Measurements from ENCODE around the gene PLAAT2. TPM values are rescaled to one million over a fixed set of nuclear protein-coding genes. Genes with fewer than 3 reads are reported as not detected.

The PLAAT2 gene
- total and polyA plus RNA-seq, 9 of the 15 experiments (the other 6 are each of a cell fraction or from before 2014, with no cell fraction given): not detected

- CTCF ChIA-PET (ENCODE audit: low intra/inter-chr PET ratio): no interaction called here
- intact Hi-C loops (cut with micrococcal nuclease): loop anchor here (5.0 kb wide), 1 partner anchor 60 kb away; no protein-coding TSS in a partner anchor
Observed at GRCh38 chr11:63506876-63507275, 56.3 kb downstream of the PLAAT2 start.

GRCh38 chr11:63505857-63506528 is 57.2 kb downstream of the PLAAT2 start, which contains the start of gene LGALS12:
LGALS12 (plus strand) TSS chr11:63506084; CDS start chr11:63506459, 375 bp downstream.
- Histone ChIP-seq H3K9ac (ENCODE audit: insufficient read depth in 1 of 2, low read depth in 2 of 2, low read length in 2 of 2) (peak within 1 kb of the TSS; percentile 58 to 87), H4K20me1 (replicated peaks; ENCODE audit: control insufficient read depth, insufficient read depth, low read length) (no peaks in the 10 kb centered on the region), H3K27me3 (ENCODE audit: control insufficient read depth in 2 of 2, insufficient read depth in 2 of 2, low read length in 2 of 2) (no peaks in the 10 kb centered on the region), H2AFZ (ENCODE audit: low read depth, low read length) (peak within 1 kb of the TSS; percentile 85), H3K4me1 (replicated peaks in 1 of 2; ENCODE audit: control insufficient read depth in 2 of 2, insufficient read depth in 2 of 2, low read length in 2 of 2) (peaks cover 35 to 57% of the 10 kb centered on the region in 2 experiments), H3K79me2 (ENCODE audit: control insufficient read depth, insufficient read depth, low read length) (no peaks in the 10 kb centered on the region), H3K36me3 (ENCODE audit: control insufficient read depth, insufficient read depth, low read length) (no peaks in the 10 kb centered on the region), H3K9me3 (replicated peaks; ENCODE audit: control insufficient read depth, insufficient read depth, low read depth, low read length) (no peaks in the 10 kb centered on the region; the same call in 1 of the 2 replicates), H3K4me3 (peak within 1 kb of the TSS; percentile 22; the same call in 1 of the 2 replicates), H3K9me1 (ENCODE audit: control insufficient read depth, insufficient read depth, low read length) (no peaks in the 10 kb centered on the region), H3K4me2 (ENCODE audit: insufficient read depth, low read length) (peak within 1 kb of the TSS; percentile 75), H3K27ac (ENCODE audit: extremely low read depth, low read depth, low read length) (peak within 1 kb of the TSS; percentile 66)
- FAIRE-seq (peak; percentile 67), ATAC-seq (peak; percentile 74), DNase-seq (ENCODE audit: extremely low read depth in 1 of 4, low spot score in 3 of 4) (peak; percentile 52 to 85 (median 64))
- TSS peak; percentile 59 for BruUV-seq (replicated peaks)
- in situ Hi-C loops (cut with MboI) (no loop called here), intact Hi-C loops (cut with micrococcal nuclease) (loop anchor here (5.0 kb wide), 1 partner anchor 61 kb away; no protein-coding TSS in a partner anchor)
- ChIA-PET POLR2A (interaction anchor here (0.7 to 0.8 kb wide), 3 partner anchors 27 to 192 kb away, joined by 3 read pairs; no protein-coding TSS in a partner anchor), CTCF (ENCODE audit: low intra/inter-chr PET ratio) (no interaction called here)
- WGBS (ENCODE audit: insufficient coverage, low coverage, missing lambda C conversion rate): 10% methylated on average over 12 of the region's 15 CpGs
- TF ChIP-seq MAX (CRISPR knock-in tag; IDR thresholded peaks at IDR 0.05) (peak; percentile 75), BRD4 (IDR thresholded peaks at IDR 0.05) (no peak), PML (IDR thresholded peaks at IDR 0.05; ENCODE audit: low read length) (no peak), E4F1 (CRISPR knock-in tag; IDR thresholded peaks at IDR 0.05; ENCODE audit: borderline replicate concordance) (no peak), KDM5B (IDR thresholded peaks at IDR 0.05; ENCODE audit: insufficient replicate concordance, low read depth, low read length) (peak; percentile 23), CREM (IDR thresholded peaks at IDR 0.05; ENCODE audit: low read depth) (peak; percentile 35; the same call in 1 of the 2 replicates), SMARCA4 (IDR thresholded peaks at IDR 0.05) (0 out of 2 replicates have a peak, but pooled peaks have one; percentile 53), DPF2 (IDR thresholded peaks at IDR 0.05) (peak; percentile 45), ERF (CRISPR knock-in tag; IDR thresholded peaks at IDR 0.05) (no peak), CHD1 (IDR thresholded peaks at IDR 0.05; ENCODE audit: low read length) (peak; percentile 44)

More at GRCh38 chr11:63506876-63507275, 56.3 kb downstream of the PLAAT2 start:
- H3K36me3 ChIP-seq (ENCODE audit: control insufficient read depth, insufficient read depth, low read length): no peaks in the 10 kb centered on the region
- H3K4me2 ChIP-seq (ENCODE audit: insufficient read depth, low read length): peak overlapping the region; percentile 75; the same call in 1 of the 2 replicates
- TF ChIP-seq NCOA4 (IDR thresholded peaks at IDR 0.05; ENCODE audit: partially characterized antibody) (no peak), TCF7 (IDR thresholded peaks at IDR 0.05; ENCODE audit: borderline replicate concordance) (no peak), ZNF436 (CRISPR knock-in tag; IDR thresholded peaks at IDR 0.05) (no peak), NONO (IDR thresholded peaks at IDR 0.05; ENCODE audit: low read depth in 2 of 2, low read length in 1 of 2) (no peak), ARHGAP35 (IDR thresholded peaks at IDR 0.05; ENCODE audit: partially characterized antibody) (no peak)
- no peaks in the 10 kb centered on the region for H3K27me3 ChIP-seq (ENCODE audit: control insufficient read depth in 2 of 2, insufficient read depth in 2 of 2, low read length in 2 of 2)
- H3K9ac ChIP-seq (ENCODE audit: insufficient read depth in 1 of 2, low read depth in 2 of 2, low read length in 2 of 2): peak overlapping the region; percentile 58 to 87; a peak in 1 of 4 replicates
- POLR2A ChIA-PET: interaction anchor here (0.7 to 2.2 kb wide), 4 partner anchors 9 to 99 kb away, joined by 3 to 11 read pairs (median 3); no protein-coding TSS in a partner anchor
- WGBS (ENCODE audit: insufficient coverage, low coverage, missing lambda C conversion rate): 100% methylated on average over 2 of the region's 2 CpGs
- BruUV-seq (replicated peaks): no TSS peak
- H2AFZ ChIP-seq (ENCODE audit: low read depth, low read length): no peak overlapping the region; the same call in 1 of the 2 replicates
- no peaks in the 10 kb centered on the region for H3K9me1 ChIP-seq (ENCODE audit: control insufficient read depth, insufficient read depth, low read length)
- no peak for ATAC-seq
- H3K27ac ChIP-seq (ENCODE audit: extremely low read depth, low read depth, low read length): no peak overlapping the region
- H3K79me2 ChIP-seq (ENCODE audit: control insufficient read depth, insufficient read depth, low read length): no peaks in the 10 kb centered on the region
- H3K4me1 ChIP-seq (replicated peaks in 1 of 2; ENCODE audit: control insufficient read depth in 2 of 2, insufficient read depth in 2 of 2, low read length in 2 of 2): peaks cover 35 to 57% of the 10 kb centered on the region in 2 experiments
- in situ Hi-C loops (cut with MboI): no loop called here
- H3K9me3 ChIP-seq (replicated peaks; ENCODE audit: control insufficient read depth, insufficient read depth, low read depth, low read length): no peaks in the 10 kb centered on the region
- no peak overlapping the region; the same call in 1 of the 2 replicates for H3K4me3 ChIP-seq
- H4K20me1 ChIP-seq (replicated peaks; ENCODE audit: control insufficient read depth, insufficient read depth, low read length): no peaks in the 10 kb centered on the region
- DNase-seq (ENCODE audit: extremely low read depth in 1 of 4, low spot score in 3 of 4): no peak
- FAIRE-seq: no peak

All from K562 (cell line).